ENCODE results near the gene GPS1.

GPS1 gene

DNA sequence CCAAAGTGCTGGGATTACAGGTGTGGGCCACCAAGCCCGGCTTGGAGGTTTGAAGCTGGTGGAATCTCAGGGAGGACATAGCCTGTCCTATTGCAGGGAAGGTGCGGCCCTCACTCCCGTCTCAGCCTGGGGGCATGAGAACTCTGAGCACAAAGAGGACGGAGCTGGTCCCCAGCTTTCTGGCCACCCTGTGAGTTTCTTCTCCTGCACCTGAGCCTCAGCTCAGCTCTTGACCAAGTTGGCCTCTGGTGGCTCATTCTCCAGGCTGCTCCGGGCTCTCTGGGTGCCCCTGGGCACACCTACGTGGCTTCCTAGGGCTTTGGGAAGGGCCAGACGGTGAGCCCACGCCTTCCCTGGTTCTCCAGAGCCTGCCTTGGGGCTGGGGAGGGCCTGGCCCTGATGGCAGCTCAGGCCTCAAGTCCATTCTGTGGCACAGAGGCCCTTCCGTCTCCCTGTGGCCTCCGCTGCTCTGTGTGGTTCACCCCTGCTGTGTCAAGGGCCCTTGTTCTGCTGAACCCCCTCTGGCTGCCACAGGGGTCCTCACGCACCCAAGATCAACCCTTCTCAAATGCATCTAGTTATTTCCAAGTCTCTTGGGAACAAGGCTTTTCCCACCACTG, 53.2 kb downstream of the GPS1 start:
- peak overlapping the region; percentile 96 for H3K27ac ChIP-seq
- TF ChIP-seq, protein P1, sequence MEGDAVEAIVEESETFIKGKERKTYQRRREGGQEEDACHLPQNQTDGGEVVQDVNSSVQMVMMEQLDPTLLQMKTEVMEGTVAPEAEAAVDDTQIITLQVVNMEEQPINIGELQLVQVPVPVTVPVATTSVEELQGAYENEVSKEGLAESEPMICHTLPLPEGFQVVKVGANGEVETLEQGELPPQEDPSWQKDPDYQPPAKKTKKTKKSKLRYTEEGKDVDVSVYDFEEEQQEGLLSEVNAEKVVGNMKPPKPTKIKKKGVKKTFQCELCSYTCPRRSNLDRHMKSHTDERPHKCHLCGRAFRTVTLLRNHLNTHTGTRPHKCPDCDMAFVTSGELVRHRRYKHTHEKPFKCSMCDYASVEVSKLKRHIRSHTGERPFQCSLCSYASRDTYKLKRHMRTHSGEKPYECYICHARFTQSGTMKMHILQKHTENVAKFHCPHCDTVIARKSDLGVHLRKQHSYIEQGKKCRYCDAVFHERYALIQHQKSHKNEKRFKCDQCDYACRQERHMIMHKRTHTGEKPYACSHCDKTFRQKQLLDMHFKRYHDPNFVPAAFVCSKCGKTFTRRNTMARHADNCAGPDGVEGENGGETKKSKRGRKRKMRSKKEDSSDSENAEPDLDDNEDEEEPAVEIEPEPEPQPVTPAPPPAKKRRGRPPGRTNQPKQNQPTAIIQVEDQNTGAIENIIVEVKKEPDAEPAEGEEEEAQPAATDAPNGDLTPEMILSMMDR (conservative IDR thresholded peaks at IDR 0.05; ENCODE audit: low read depth), result no peak
- ChIA-PET CTCF (interaction anchor here (1.7 kb wide), 1 partner anchor 49 kb away, joined by 8 read pairs; no protein-coding TSS in a partner anchor), POLR2A (ENCODE audit: low non-redundant PET) (interaction anchor here (0.7 kb wide), 1 partner anchor 197 kb away, joined by 4 read pairs; no protein-coding TSS in a partner anchor)
- DNase-seq (ENCODE audit: low spot score), result no peak

GRCh38 chr17:82105417-82105881, 53.8 kb downstream of the GPS1 start:
- no peak for DNase-seq (ENCODE audit: low spot score)
- CTCF ChIA-PET, result interaction anchor here (0.6 kb wide), 3 partner anchors 12 to 201 kb away, joined by 4 to 7 read pairs (median 4); no protein-coding TSS in a partner anchor
- POLR2A ChIA-PET (ENCODE audit: low non-redundant PET), result interaction anchor here (0.7 kb wide), 1 partner anchor 197 kb away, joined by 4 read pairs; no protein-coding TSS in a partner anchor
- TF ChIP-seq, protein P1 (conservative IDR thresholded peaks at IDR 0.05; ENCODE audit: low read depth), result no peak
- peak overlapping the region; percentile 96 for H3K27ac ChIP-seq

DNA sequence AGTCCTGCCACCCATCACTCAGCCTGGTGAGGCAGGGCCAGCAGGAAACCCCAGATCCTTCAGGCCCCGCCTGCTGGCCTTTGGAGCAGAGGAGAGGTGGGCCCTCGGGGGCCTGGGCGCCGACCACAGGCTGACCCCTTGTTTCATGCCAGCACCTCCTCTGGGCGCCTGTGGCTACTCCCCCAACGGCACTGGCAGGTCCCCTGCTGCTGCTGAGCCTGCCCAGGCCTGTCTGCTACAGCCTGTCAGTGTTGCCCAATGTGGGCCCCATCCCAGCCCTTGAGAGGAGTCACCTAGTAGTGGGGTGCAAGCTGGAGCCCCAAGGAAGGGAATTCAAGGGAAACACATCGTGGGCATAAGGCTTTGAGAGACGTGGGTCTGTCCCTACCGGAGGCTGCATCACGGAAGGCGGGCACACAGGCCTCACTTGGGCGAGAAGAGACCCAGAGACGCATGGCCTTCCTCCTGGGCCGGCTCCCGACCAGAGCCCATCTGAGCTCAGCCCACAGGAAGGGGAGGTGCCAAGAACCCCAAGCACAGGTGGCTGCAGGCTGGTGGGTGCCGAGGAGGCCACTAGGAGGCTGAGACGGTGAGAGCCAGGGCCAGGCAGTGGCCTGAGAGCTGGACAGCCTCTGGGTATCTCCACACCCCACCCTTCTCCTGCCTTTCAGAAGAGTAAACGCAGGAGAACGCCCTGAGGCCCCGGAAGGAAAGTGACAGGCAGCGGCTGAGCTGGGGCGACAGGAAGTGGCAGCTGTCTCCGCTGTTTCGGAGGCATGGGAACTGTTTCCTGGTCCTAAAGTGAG, 54.4 kb downstream of the GPS1 start:
- ChIA-PET CTCF (interaction anchor here (0.5 to 0.9 kb wide), 6 partner anchors 10 to 415 kb away, joined by 3 to 7 read pairs (median 4); partner anchors contain the start of gene RAC3), POLR2A (ENCODE audit: low non-redundant PET) (interaction anchor here (0.7 kb wide), 1 partner anchor 196 kb away, joined by 4 read pairs; no protein-coding TSS in a partner anchor)
- peak overlapping the region; percentile 96 for H3K27ac ChIP-seq
- TF ChIP-seq, protein P1 (conservative IDR thresholded peaks at IDR 0.05; ENCODE audit: low read depth), result peak; percentile 55
- peak; percentile 67 for DNase-seq (ENCODE audit: low spot score)

- H3K27ac ChIP-seq, result peak overlapping the region; percentile 96
- TF ChIP-seq, protein P1 (conservative IDR thresholded peaks at IDR 0.05; ENCODE audit: low read depth), result no peak
- CTCF ChIA-PET, result interaction anchor here (0.5 to 0.9 kb wide), 3 partner anchors 10 to 415 kb away, joined by 3 read pairs; partner anchors contain the start of gene RAC3
- POLR2A ChIA-PET (ENCODE audit: low non-redundant PET), result no interaction called here
- DNase-seq (ENCODE audit: low spot score), result no peak
Observed at GRCh38 chr17:82106688-82107305, 55.1 kb downstream of the GPS1 start.

All from RWPE1 (cell line).